ENCODE data around the gene PNMT. TPM values are rescaled to one million over a fixed set of nuclear protein-coding genes. Genes with fewer than 3 reads are reported as not detected.

The PNMT gene
- total and polyA plus RNA-seq, 2 of the 4 experiments (the other 2 are of a cell fraction) = not detected

- Histone ChIP-seq H2AK5ac (ENCODE audit: low read depth, low read length) (no peak overlapping the region), H3K27me3 (ENCODE audit: control insufficient read depth, insufficient read depth, low read length) (no peaks in the 10 kb centered on the region), H3K27ac (ENCODE audit: insufficient read depth, low read length) (no peak overlapping the region), H4K8ac (ENCODE audit: low read depth in 2 of 2, low read length in 2 of 2) (no peak overlapping the region), H4K20me1 (ENCODE audit: insufficient read depth, low read length) (peaks cover 55% of the 10 kb centered on the region), H3K9me3 (ENCODE audit: control insufficient read depth, insufficient read depth, low read length) (no peaks in the 10 kb centered on the region), H3K9ac (ENCODE audit: low read depth, low read length) (no peak overlapping the region), H3K56ac (ENCODE audit: extremely low read depth, insufficient read depth, low read length) (no peak overlapping the region), H2BK15ac (ENCODE audit: low read depth, low read length) (no peak overlapping the region), H2AFZ (replicated peaks; ENCODE audit: low read length, poor library complexity) (no peak overlapping the region), H2BK120ac (ENCODE audit: low read depth, low read length) (no peak overlapping the region), H3K9me1 (ENCODE audit: insufficient read depth, low read length) (peaks cover 45% of the 10 kb centered on the region), H3K18ac (ENCODE audit: low read depth, low read length) (no peak overlapping the region), H3K4ac (ENCODE audit: low read depth, low read length) (no peak overlapping the region), H3K4me1 (ENCODE audit: control insufficient read depth, insufficient read depth, low read length) (peaks cover 25% of the 10 kb centered on the region), H3K23ac (ENCODE audit: low read depth, low read length) (no peak overlapping the region), H4K5ac (ENCODE audit: low read depth, low read length) (no peak overlapping the region), H3K4me2 (ENCODE audit: low read depth, low read length) (no peak overlapping the region), H4K91ac (ENCODE audit: insufficient read depth, low read depth, low read length) (no peak overlapping the region), H3K36me3 (ENCODE audit: control insufficient read depth, insufficient read depth, low read length) (no peaks in the 10 kb centered on the region), H2BK5ac (ENCODE audit: low read depth, low read length, poor library complexity, severe bottlenecking) (no peak overlapping the region), H2AK9ac (replicated peaks; ENCODE audit: low read depth, low read length, poor library complexity) (no peak overlapping the region), H3K4me3 (ENCODE audit: insufficient read depth, low read depth, low read length) (no peak overlapping the region), H2BK20ac (ENCODE audit: low read depth, low read length) (no peak overlapping the region), H3K14ac (replicated peaks; ENCODE audit: low read depth, low read length) (no peak overlapping the region), H3K79me1 (ENCODE audit: low read depth in 1 of 2, low read length in 2 of 2) (peaks cover 43 to 95% of the 10 kb centered on the region in 2 experiments)
- in situ Hi-C loops (cut with MboI; ENCODE audit: low sequenced_read_pairs) (no loop called here), intact Hi-C loops (cut with micrococcal nuclease) (no loop called here), dilution Hi-C loops (cut with HindIII; ENCODE audit: low sequenced_read_pairs, unreplicated experiment) (no loop called here)
- no peak for TF ChIP-seq RFX5 (IDR thresholded peaks at IDR 0.05; ENCODE audit: low read depth, low read length)
- TF ChIP-seq CTCF (conservative IDR thresholded peaks at IDR 0.05; ENCODE audit: low read depth, low read length) = no peak
- no peak for TF ChIP-seq MAFK (IDR thresholded peaks at IDR 0.05; ENCODE audit: low read depth, low read length)
- no peak for TF ChIP-seq RCOR1 (IDR thresholded peaks at IDR 0.05; ENCODE audit: insufficient replicate concordance, low read length)
- no peak for TF ChIP-seq FOS (IDR thresholded peaks at IDR 0.05; ENCODE audit: low read depth, low read length)
- TF ChIP-seq POLR2A (IDR thresholded peaks at IDR 0.05; ENCODE audit: low read depth, low read length) = no peak
- TF ChIP-seq MAZ (IDR thresholded peaks at IDR 0.05; ENCODE audit: borderline replicate concordance, low read depth, low read length) = no peak
- TF ChIP-seq NFE2L2 (IDR thresholded peaks at IDR 0.05; ENCODE audit: low read depth, low read length) = no peak
- no peak for TF ChIP-seq SMC3 (IDR thresholded peaks at IDR 0.05; ENCODE audit: low read depth, low read length)
- TF ChIP-seq MXI1 (IDR thresholded peaks at IDR 0.05; ENCODE audit: borderline replicate concordance, low read depth, low read length) = no peak
- TF ChIP-seq ELK1 (IDR thresholded peaks at IDR 0.05; ENCODE audit: borderline replicate concordance, low read depth, low read length) = no peak
- no peak for TF ChIP-seq CEBPB (IDR thresholded peaks at IDR 0.05; ENCODE audit: low read depth, low read length)
- TF ChIP-seq CHD1 (IDR thresholded peaks at IDR 0.05; ENCODE audit: low read depth, low read length) = no peak
- no peak for TF ChIP-seq BHLHE40 (IDR thresholded peaks at IDR 0.05; ENCODE audit: low read depth, low read length)
- DNase-seq (no peak), ATAC-seq (ENCODE audit: low read depth) (no peak)
- CTCF ChIA-PET = interaction anchor here (0.9 kb wide), 1 partner anchor 13 kb away, joined by 4 read pairs; no protein-coding TSS in a partner anchor
- WGBS, 2 experiments (ENCODE audit: extremely low coverage in 2 of 2, insufficient read length in 1 of 2) = 100% methylated on average over 2 of the region's 4 CpGs; no CpG with 5 or more reads in 1 of the 2 experiments
- no TSS peak for BruUV-seq (replicated peaks)
- POLR2A ChIA-PET (ENCODE audit: unreplicated experiment) = no interaction called here
Measured at GRCh38 chr17:39641097-39641496, 27.2 kb upstream of the PNMT start.

Data from IMR-90 (cell line).